Hepatocyte (in vitro differentiated cells): ENCODE results near the gene CDK4. TPM values are rescaled to one million over a fixed set of nuclear protein-coding genes. Genes with fewer than 3 reads are reported as not detected.
A peak's percentile ranks its signal among the peaks of the same experiment; 100 is the strongest.

Experiments used
- DNase-seq: peaks from one replicate; pipeline ENCODE4 v3.0.0-alpha.2; 2016; ENCODE audit warnings: low spot score
- H2AFZ ChIP-seq: fragments of 200-600 bp; sonication (generic); 2 replicates; pipeline ENCODE4 v1.6.0; 2016; ENCODE audit warnings: antibody characterized with exemption, mild to moderate bottlenecking
- H3K27ac ChIP-seq: fragments of 200-600 bp; sonication (generic); 2 replicates; pipeline ENCODE4 v1.5.1; 2016; ENCODE audit warnings: mild to moderate bottlenecking
- H3K27me3 ChIP-seq: fragments of 200-600 bp; sonication (generic); 2 replicates; pipeline ENCODE4 v1.6.1; 2016
- H3K36me3 ChIP-seq: fragments of 200-600 bp; sonication (generic); replicated peaks from 2 replicates; pipeline ENCODE4 v1.5.1; 2016; ENCODE audit warnings: low read depth; ENCODE audit not compliant: insufficient read depth
- H3K4me1 ChIP-seq: fragments of 200-600 bp; sonication (generic); 2 replicates; pipeline ENCODE4 v1.5.1; 2016; ENCODE audit warnings: mild to moderate bottlenecking, moderate library complexity; ENCODE audit not compliant: insufficient read depth
- H3K4me2 ChIP-seq: fragments of 200-600 bp; sonication (generic); 2 replicates; pipeline ENCODE4 v1.6.0; 2016
- H3K4me3 ChIP-seq: fragments of 200-600 bp; sonication (generic); 2 replicates; pipeline ENCODE4 v1.5.1; 2016; ENCODE audit warnings: mild to moderate bottlenecking
- H3K79me2 ChIP-seq: fragments of 200-600 bp; sonication (generic); 2 replicates; pipeline ENCODE4 v1.6.0; 2017; ENCODE audit warnings: mild to moderate bottlenecking
- H3K9me2 ChIP-seq: fragments of 200-600 bp; sonication (generic); replicated peaks from 2 replicates; pipeline ENCODE4 v1.6.0; 2017; ENCODE audit warnings: mild to moderate bottlenecking; ENCODE audit not compliant: insufficient read depth
- H3K9me3 ChIP-seq: fragments of 200-600 bp; sonication (generic); 2 replicates; pipeline ENCODE4 v1.5.1; 2016; ENCODE audit warnings: low read depth, mild to moderate bottlenecking
- H4K20me1 ChIP-seq: fragments of 200-600 bp; sonication (generic); 2 replicates; pipeline ENCODE4 v1.6.0; 2016; ENCODE audit warnings: mild to moderate bottlenecking; ENCODE audit not compliant: insufficient read depth, poor library complexity, severe bottlenecking
- CTCF ChIP-seq: fragments of 200-600 bp; sonication (generic); IDR thresholded peaks from 2 replicates; pipeline ENCODE4 v1.5.1; 2016; ENCODE audit warnings: antibody characterized with exemption, mild to moderate bottlenecking; ENCODE audit not compliant: poor library complexity
- EZH2 ChIP-seq: fragments of 200-600 bp; sonication (generic); IDR thresholded peaks from 2 replicates; pipeline ENCODE4 v1.6.1; 2016; ENCODE audit warnings: antibody characterized with exemption, mild to moderate bottlenecking, borderline replicate concordance
- EZH2phosphoT487 ChIP-seq: fragments of 200-600 bp; sonication (generic); IDR thresholded peaks from one replicate; pipeline ENCODE4 v1.6.1; 2018; ENCODE audit warnings: antibody characterized with exemption, mild to moderate bottlenecking, low read depth, moderate library complexity; ENCODE audit not compliant: unreplicated experiment, severe bottlenecking
- WGBS: methylation state at CpG from one replicate; pipeline ENCODE4 v1.1.6; 2016; ENCODE audit warnings: low lambda C conversion rate; ENCODE audit errors: missing lambda C conversion rate; 5-methylcytosine and 5-hydroxymethylcytosine counted together
- polyA plus RNA-seq: library from polyadenylated mRNA; unstranded; fragments of >200 nt; fragmentation: Nextera tagmentation; extraction: Ambion mirVana; gene quantifications from 2 replicates; pipeline ENCODE4 v1.2.1, GENCODE V29; 2016
- total RNA-seq: library from RNA; depleted of rRNA; stranded (reverse); fragments of >200 nt; gene quantifications from 2 replicates; pipeline ENCODE4 v1.2.3, GENCODE V29; 2014

Gene CDK4
- total and polyA plus RNA-seq, 2 experiments from 2014 or later, result 306 to 308 TPM

DNA sequence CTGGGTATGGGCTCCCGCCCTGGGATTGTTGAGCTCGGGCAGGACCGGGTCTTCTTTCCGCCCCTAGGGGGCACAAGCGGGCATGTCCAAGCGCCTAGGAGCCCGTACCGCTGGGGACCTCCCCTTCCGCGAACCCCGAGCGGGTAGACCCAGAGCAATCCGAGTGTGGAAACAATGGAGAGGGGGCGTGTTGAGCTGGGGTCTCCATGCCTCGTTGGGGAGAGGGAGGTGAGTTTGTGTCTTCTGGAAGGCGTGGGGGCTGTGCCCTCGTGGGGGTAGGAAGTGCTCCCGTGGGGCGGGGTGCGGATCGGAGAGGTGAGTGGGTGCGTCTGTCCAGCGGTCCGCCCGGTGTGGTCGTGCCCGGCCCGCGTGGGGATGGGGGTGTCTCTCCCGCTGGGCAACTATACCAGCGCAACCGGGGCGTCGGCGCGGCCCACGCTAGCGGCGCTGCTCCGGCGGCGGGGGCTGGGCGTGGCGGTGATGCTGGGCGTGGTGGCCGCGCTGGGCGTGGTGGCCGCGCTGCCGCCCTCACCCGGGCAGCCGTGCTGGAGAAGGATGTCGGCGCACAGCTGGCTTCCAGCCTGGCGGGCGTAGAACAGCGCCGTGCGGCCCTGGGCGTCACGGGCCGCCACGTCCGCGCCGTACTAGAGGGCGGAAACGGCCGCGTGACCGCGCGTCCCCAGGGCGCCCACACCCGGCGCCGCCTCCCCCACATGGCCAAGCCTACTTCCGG lies 25.8 kb downstream of the CDK4 start:
- peak; percentile 59 for TF ChIP-seq EZH2
- peak; percentile 65 for TF ChIP-seq CTCF
- TF ChIP-seq EZH2phosphoT487, result no peak
- Histone ChIP-seq H3K79me2 (no peaks in the 10 kb centered on the region), H3K4me2 (peak overlapping the region; percentile 98), H3K36me3 (no peaks in the 10 kb centered on the region), H3K27ac (no peak overlapping the region), H3K9me2 (no peaks in the 10 kb centered on the region), H2AFZ (peak overlapping the region; percentile 62), H3K4me3 (peak overlapping the region; percentile 60), H3K4me1 (peaks cover 6% of the 10 kb centered on the region), H3K9me3 (no peaks in the 10 kb centered on the region), H4K20me1 (no peaks in the 10 kb centered on the region), H3K27me3 (peaks cover 69% of the 10 kb centered on the region)
- DNase-seq, result peak; percentile 88
- WGBS, result 6% methylated on average over 40 of the region's 79 CpGs

DNA sequence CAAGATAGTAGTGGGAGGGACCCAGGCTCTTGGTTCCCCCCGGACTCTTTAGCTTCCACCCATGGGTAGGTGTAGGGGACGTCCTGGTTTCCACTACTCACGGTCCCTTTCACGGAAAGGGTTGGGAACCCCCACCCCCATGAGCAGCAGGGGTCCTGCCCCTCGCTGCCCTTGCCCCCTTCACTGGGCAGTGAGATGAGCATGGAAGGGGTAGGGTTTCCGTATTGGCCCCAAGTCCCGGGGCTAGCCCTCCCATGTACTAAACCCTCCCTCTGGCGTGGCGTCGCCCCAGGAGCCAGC lies 26.3 kb downstream of the CDK4 start:
- no peak for DNase-seq
- Histone ChIP-seq H3K27ac (no peak overlapping the region), H3K4me1 (peaks cover 6% of the 10 kb centered on the region), H4K20me1 (no peaks in the 10 kb centered on the region), H3K79me2 (no peaks in the 10 kb centered on the region), H3K4me2 (peak overlapping the region; percentile 98), H3K4me3 (no peak overlapping the region), H3K9me2 (no peaks in the 10 kb centered on the region), H3K9me3 (no peaks in the 10 kb centered on the region), H3K36me3 (no peaks in the 10 kb centered on the region), H3K27me3 (peaks cover 63% of the 10 kb centered on the region), H2AFZ (no peak overlapping the region)
- WGBS, result 8% methylated on average over 10 of the region's 10 CpGs
- no peak for TF ChIP-seq EZH2
- no peak for TF ChIP-seq CTCF
- TF ChIP-seq EZH2phosphoT487, result no peak

DNA sequence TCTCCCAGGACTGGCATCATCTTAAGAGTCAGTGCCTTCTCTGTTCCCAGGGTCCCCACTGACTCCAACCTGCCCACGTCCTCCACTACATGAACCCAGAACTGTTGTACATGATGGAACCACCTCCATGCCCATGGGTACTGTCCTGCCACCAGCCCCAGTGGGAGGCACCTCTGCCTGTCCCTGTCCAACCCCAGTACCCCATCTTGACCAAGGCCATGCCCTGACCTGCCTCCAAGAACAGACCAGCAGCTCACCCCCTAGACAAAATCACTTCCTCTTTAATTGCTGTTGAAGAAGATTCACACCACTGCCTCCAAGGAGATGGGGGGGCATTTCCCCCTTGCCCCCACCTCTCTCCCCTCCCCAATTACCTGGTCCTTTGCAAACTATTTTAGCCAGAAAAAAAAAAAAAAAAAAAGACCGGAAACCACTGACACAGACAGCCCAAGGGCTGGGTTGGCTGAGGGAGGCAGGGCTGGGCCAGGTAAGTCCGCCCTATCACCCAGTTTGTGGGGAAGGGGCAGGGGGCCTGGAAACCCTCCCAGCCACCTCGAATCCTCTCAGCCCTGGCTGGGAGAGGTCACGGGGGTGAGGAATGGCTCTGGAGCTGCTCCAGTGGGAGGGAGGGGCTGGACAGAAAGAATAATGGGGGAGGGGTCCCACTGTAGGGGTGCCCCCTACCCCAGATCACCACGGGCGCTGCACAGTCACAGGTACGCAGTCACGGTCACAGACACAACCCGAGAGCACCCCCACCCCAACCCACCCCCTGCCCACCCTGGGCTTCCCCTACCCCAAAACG lies 27.0 kb downstream of the CDK4 start:
- Histone ChIP-seq H3K36me3 (no peaks in the 10 kb centered on the region), H3K27me3 (peaks cover 58% of the 10 kb centered on the region), H3K79me2 (no peaks in the 10 kb centered on the region), H3K4me1 (peaks cover 6% of the 10 kb centered on the region), H4K20me1 (no peaks in the 10 kb centered on the region), H3K9me2 (no peaks in the 10 kb centered on the region), H3K4me3 (no peak overlapping the region), H3K4me2 (no peak overlapping the region), H2AFZ (no peak overlapping the region), H3K27ac (no peak overlapping the region), H3K9me3 (no peaks in the 10 kb centered on the region)
- peak; percentile 3 for DNase-seq
- WGBS, result 59% methylated on average over 5 of the region's 11 CpGs
- TF ChIP-seq CTCF, result no peak
- no peak for TF ChIP-seq EZH2phosphoT487
- no peak for TF ChIP-seq EZH2
